AG08395 (cell line): ENCODE data around the gene ATF5.

Experiments used
- DNase-seq: peaks from one replicate; pipeline ENCODE4 v3.0.0; 2012; ENCODE audit warnings: mixed read lengths, low spot score

The ATF5 gene

DNA sequence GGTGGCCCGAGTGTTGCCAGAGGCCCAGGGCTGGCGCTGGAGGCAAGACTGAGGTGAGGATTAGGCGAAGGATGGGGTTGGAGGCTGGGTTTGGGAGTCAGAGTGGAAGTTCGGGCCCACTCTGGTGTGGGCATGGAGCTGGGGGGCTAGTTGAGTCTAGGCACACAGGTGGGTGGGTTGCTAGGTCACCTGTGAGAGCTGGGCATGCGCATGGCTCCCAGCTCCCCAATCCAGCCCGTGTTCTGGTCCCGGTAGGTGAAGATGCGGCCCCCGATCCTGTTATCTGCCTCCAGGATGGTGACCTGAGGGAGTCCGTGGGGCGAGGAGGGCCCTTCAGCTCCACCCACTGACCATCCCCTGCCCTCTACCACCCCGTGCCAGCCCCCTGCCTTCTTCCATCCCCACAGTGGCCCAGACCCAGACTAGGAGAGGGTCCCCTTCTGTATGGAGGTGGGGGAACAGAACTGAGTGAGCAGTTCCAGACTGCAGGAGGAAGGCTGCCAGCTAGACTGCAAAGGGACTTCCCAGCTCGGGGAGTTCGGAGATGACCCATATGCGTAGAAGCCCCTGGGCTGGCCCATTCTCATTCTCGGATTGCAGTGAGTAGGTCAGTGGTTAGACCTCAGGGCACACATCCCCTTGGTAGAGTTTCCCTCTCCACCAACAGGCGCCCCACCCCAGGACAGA is 34.0 kb upstream of the ATF5 start:
- no peak for DNase-seq

- no peak for DNase-seq
Observed at GRCh38 chr19:49895566-49896297, 33.3 kb upstream of the ATF5 start.

GRCh38 chr19:49896863-49897621 is 32.0 kb upstream of the ATF5 start, which contains the start of gene IL4I1:
TSS of gene IL4I1 (minus strand) at chr19:49896887. CDS start at chr19:49896160, 727 bp downstream.
- peak; percentile 45 for DNase-seq

- DNase-seq, result no peak
Observed at GRCh38 chr19:49904136-49904535, 24.9 kb upstream of the ATF5 start.

GRCh38 chr19:49906879-49907564 is 22.0 kb upstream of the ATF5 start:
- DNase-seq, result no peak

GRCh38 chr19:49907745-49908446 is 21.1 kb upstream of the ATF5 start:
- DNase-seq, result no peak

GRCh38 chr19:49908480-49909420 is 20.3 kb upstream of the ATF5 start:
- no peak for DNase-seq

DNA sequence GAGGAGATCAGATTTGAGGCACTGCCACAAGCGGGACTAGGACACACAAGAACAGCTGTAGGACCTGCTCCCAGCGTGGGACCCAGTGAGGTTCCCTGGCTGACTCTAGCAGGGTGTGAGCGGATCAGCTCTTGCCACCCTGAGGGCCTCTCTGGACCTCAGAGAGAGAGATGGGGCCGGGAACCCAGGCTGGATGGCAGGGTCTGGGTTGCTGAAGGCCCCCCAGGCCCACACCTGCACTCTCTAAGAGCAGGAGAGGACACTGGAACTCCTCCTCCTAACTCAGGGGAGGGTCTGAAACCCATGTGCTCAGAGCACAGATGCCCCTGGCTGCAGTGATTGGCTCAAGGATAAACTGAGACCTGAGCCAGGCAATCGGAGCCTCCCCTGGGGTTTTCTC is 18.8 kb upstream of the ATF5 start:
- no peak for DNase-seq

GRCh38 chr19:49911381-49912145 is 17.4 kb upstream of the ATF5 start:
- no peak for DNase-seq

- DNase-seq, result no peak
Observed at GRCh38 chr19:49912965-49913685, 15.9 kb upstream of the ATF5 start.

- no peak for DNase-seq
Observed at GRCh38 chr19:49913720-49914119, 15.3 kb upstream of the ATF5 start.

GRCh38 chr19:49915271-49915670 is 13.7 kb upstream of the ATF5 start:
- DNase-seq, result no peak

- no peak for DNase-seq
Observed at GRCh38 chr19:49916839-49917733, 11.9 kb upstream of the ATF5 start.

DNA sequence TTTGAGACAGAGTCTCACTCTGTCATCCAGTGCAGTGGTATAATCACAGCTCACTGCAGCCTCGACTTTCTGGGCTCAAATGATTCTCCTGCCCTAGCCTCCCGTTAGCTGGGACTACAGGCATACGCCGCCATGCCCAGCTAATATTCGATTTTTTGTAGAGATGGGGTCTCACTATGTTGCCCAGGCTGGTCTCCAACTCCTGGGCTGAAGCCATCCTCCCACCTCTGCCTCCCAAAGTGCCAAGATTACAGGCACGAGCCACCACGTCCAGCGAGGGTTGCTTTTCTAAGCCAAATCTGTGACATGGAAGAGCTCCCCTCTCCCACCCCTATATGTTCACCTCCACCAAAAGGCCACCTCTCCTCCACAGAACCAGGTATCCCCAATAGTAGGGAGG is 10.9 kb upstream of the ATF5 start:
- no peak for DNase-seq

DNA sequence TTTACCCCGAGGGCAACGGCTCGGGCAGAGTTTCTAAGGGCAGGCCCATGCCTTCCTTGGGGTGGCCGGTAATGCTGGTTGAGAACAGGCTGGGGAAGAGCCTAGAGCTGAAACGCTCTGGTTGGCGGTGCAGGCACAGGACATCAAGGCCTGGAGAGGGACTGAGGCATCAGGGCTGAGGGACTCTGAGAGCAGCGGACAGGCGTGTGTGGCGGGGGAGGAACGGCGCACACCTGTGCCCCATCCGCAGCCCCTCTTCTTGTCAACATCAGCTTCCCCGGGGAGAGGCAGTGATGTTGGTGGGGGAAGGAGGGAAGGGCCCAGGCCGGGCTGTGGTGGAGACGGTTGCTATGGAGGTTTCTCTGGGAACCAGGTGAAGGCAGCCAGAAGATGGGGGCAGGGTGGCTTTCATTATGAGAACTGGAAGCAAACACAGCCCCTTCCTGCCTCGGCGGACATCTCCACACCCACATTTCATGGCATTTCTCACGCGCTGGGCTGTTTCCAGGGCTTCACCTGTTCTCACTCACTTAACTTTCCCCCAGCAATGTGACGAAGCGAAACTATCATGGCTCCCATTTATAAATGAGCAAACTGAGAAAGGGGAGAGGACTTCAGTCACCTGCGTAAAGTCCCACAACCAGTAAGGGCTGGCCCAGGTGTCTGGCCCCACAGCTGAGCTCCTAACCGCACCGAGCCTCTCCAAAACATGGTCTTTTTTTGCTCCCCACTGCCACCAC is 8.2 kb upstream of the ATF5 start:
- DNase-seq, result no peak

DNA sequence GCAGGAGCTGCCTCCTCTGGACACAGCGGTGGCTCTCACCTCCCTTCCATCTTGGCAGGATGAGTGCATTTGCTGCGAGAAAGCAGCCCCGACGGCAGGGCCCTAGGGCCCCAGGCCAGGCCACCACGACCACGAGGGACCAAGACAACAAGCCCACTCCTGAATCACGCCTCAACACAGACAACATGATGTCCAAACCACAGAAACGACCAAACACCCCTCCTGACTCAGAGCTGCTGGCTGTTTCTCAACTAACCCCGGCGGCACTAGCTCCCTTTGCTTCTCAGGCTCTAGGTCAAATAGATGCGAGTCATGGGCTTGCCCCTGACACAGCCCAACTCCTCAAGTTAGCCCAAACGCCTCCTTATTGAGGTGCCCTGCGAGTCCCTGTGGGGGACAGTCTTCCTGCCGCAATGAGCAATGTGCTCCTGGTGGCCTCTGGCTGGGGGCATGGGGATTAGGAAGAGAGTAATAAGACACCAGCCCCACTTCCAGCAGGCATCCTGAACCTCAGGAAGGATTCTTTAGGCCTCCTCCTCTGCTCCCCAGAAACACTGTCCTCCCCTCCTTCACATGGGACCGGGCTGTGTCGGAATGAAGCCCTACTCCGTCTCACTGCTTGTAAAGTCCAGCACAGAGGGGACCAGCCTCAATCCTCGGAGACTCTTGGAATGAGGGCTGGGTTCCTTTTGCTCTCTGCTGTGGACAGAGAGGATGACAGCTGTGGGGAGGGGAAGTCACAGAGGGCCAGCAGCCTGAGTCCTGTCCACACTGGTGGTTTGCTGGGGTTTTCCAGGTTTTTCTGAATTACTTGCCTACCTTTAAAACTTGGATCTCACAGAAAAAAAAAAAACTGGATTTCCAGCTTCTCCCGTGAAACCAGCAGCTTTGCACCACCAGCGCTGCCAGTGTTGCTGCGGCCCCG is 6.9 kb upstream of the ATF5 start:
- DNase-seq, result peak; percentile 87
